ENCODE measurements around the gene FNBP1. TPM values are rescaled to one million over a fixed set of nuclear protein-coding genes. Genes with fewer than 3 reads are reported as not detected.

The FNBP1 gene
- total and polyA plus RNA-seq, 2 of the 8 experiments (the other 6 are each of a cell fraction or from before 2014, with no cell fraction given) = 7.2 to 40.9 TPM

DNA sequence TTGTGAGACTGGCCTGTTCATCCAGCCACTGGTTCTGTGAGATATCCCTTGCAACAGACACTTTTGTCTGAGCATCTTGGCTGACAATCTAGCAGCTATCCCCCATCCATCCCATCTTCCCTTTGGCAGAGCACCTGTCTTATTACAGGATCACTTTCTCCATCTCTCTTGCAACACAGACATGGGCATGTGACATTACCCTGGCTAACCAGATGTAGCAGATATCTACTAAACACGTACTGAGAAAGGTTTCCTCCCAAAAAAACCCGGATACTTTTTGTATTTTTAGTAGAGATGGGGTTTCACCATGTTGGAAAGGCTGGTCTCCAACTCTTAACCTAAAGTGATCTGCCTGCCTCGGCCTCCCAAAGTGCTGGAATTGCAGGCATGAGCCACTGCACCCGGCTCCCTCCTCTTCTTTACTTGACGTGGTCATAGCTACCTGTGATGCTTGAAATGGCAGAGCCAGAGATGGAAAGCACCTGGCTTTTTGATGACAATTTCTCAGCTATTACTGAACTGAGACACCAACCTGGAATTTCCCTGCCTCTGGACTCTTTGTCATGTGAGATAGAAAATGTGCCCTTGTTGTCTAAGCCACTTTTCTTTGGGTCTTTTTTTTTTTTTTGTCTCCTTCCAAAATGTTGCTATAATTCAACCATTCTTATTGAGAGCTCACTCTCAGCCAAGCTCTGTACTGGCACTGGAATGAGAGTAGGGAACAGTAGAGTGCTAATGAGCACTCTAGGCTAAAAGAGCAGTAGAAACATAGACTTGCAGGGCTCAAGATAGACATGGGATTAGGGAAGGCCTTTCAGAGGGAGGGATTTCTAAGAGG lies 32.6 kb downstream of the FNBP1 start:
- Histone ChIP-seq H3K79me2 (ENCODE audit: control insufficient read depth in 1 of 2, insufficient read depth in 2 of 2, low read length in 2 of 2) (no peaks in the 10 kb centered on the region; a peak in 1 of 4 replicates), H2AK5ac (ENCODE audit: low read depth, low read length) (no peak overlapping the region), H2BK20ac (ENCODE audit: low read length) (no peak overlapping the region), H3K23me2 (ENCODE audit: low read depth, low read length) (no peaks in the 10 kb centered on the region), H2BK120ac (replicated peaks; ENCODE audit: low read depth, low read length) (no peak overlapping the region), H3K14ac (ENCODE audit: insufficient read length) (no peak overlapping the region), H3K4me3 (ENCODE audit: extremely low read depth in 1 of 4, insufficient read depth in 2 of 4, low read depth in 3 of 4, low read length in 4 of 4) (no peak overlapping the region), H4K5ac (ENCODE audit: insufficient read length, low read depth, low read length) (no peak overlapping the region), H3K4me1 (replicated peaks in 1 of 4; ENCODE audit: control insufficient read depth in 3 of 4, insufficient read depth in 4 of 4, low read length in 3 of 4) (no peaks in the 10 kb centered on the region), H3K56ac (replicated peaks; ENCODE audit: insufficient read length, low read depth, low read length) (no peak overlapping the region), H3K27ac (ENCODE audit: low read depth, low read length) (no peak overlapping the region), H3K4me2 (ENCODE audit: insufficient read depth in 1 of 2, low read depth in 2 of 2, low read length in 2 of 2) (no peak overlapping the region), H3K18ac (ENCODE audit: extremely low read depth, low read length) (no peak overlapping the region), H3K27me3 (replicated peaks in 1 of 4; ENCODE audit: control insufficient read depth in 3 of 4, extremely low read depth in 1 of 4, insufficient read depth in 3 of 4, low read length in 3 of 4) (no peaks in the 10 kb centered on the region), H3K9ac (replicated peaks in 1 of 4; ENCODE audit: extremely low read depth in 1 of 4, low read depth in 3 of 4, low read length in 3 of 4) (no peak overlapping the region), H2BK5ac (ENCODE audit: low read depth, low read length) (no peak overlapping the region), H3K9me3 (ENCODE audit: insufficient read depth in 2 of 2, low read depth in 1 of 2, low read length in 1 of 2) (no peaks in the 10 kb centered on the region), H3K79me1 (ENCODE audit: low read depth, low read length) (peaks cover 2% of the 10 kb centered on the region; the same call in 1 of the 2 replicates), H4K20me1 (replicated peaks in 1 of 2; ENCODE audit: control insufficient read depth in 1 of 2, insufficient read depth in 2 of 2, low read length in 2 of 2) (no peaks in the 10 kb centered on the region), H2BK15ac (ENCODE audit: low read length) (no peak overlapping the region), H4K8ac (ENCODE audit: extremely low read depth, insufficient read depth, low read length) (no peak overlapping the region), H3K36me3 (ENCODE audit: control insufficient read depth in 2 of 4, insufficient read depth in 4 of 4, low read length in 3 of 4) (no peaks in the 10 kb centered on the region), H4K91ac (replicated peaks; ENCODE audit: insufficient read length, low read length) (no peak overlapping the region), H2BK12ac (ENCODE audit: low read depth, low read length) (no peak overlapping the region), H3K4ac (replicated peaks; ENCODE audit: insufficient read length, low read depth, low read length) (no peak overlapping the region), H3K23ac (ENCODE audit: insufficient read length) (no peak overlapping the region), H2AFZ (ENCODE audit: low read length) (no peak overlapping the region)
- DNase-seq (ENCODE audit: low read depth in 1 of 2, low spot score in 2 of 2) (no peak), FAIRE-seq (no peak)
- WGBS, 2 experiments (ENCODE audit: extremely low coverage in 1 of 2, insufficient coverage in 1 of 2, insufficient read length in 1 of 2, insufficient replicate concordance in 2 of 2, low coverage in 1 of 2, low lambda C conversion rate in 2 of 2, missing lambda C conversion rate in 1 of 2) = 87% methylated on average over 5 of the region's 5 CpGs; no CpG with 5 or more reads in 1 of the 2 experiments
- CTCF ChIA-PET (ENCODE audit: partially characterized antibody) = no interaction called here
- POLR2A ChIA-PET (ENCODE audit: partially characterized antibody) = interaction anchor here (0.7 kb wide), 1 partner anchor 960 kb away, joined by 3 read pairs; no protein-coding TSS in a partner anchor
- no peak for TF ChIP-seq SP2 (IDR thresholded peaks at IDR 0.05; ENCODE audit: low read length)
- TF ChIP-seq ATF3 (IDR thresholded peaks at IDR 0.05; ENCODE audit: insufficient read depth, low read depth, low read length) = no peak
- no peak for TF ChIP-seq BRCA1 (IDR thresholded peaks at IDR 0.05; ENCODE audit: low read depth, low read length)
- TF ChIP-seq SP1 (IDR thresholded peaks at IDR 0.05; ENCODE audit: low read depth, low read length) = no peak
- TF ChIP-seq YY1 (IDR thresholded peaks at IDR 0.05; ENCODE audit: low read depth, low read length) = no peak
- no peak for TF ChIP-seq GABPA (IDR thresholded peaks at IDR 0.05; ENCODE audit: borderline replicate concordance, insufficient read depth, low read length)
- TF ChIP-seq HDAC2 (IDR thresholded peaks at IDR 0.05; ENCODE audit: borderline replicate concordance in 1 of 2, low read depth in 2 of 2, low read length in 2 of 2) = no peak
- TF ChIP-seq NRF1 (IDR thresholded peaks at IDR 0.05; ENCODE audit: low read depth, low read length) = no peak
- TF ChIP-seq TAF1 (IDR thresholded peaks at IDR 0.05; ENCODE audit: low read depth, low read length) = no peak
